ENCODE measurements around the gene ABCA7.

The ABCA7 gene

GRCh38 chr19:1069009-1069779, 29.3 kb downstream of the ABCA7 start:
- no peak overlapping the region for H2AFZ ChIP-seq (ENCODE audit: low read length, unreplicated experiment)
- no peaks in the 10 kb centered on the region for H3K4me1 ChIP-seq (ENCODE audit: control insufficient read depth, insufficient read depth, low read length, unreplicated experiment)
- no peaks in the 10 kb centered on the region for H3K36me3 ChIP-seq (ENCODE audit: insufficient read depth, low read length)
- peaks cover 27% of the 10 kb centered on the region for H3K27me3 ChIP-seq (ENCODE audit: insufficient read depth, low read length)
- H3K27ac ChIP-seq (ENCODE audit: low read depth, low read length), result no peak overlapping the region
- H3K79me2 ChIP-seq (ENCODE audit: control insufficient read depth, insufficient read depth, low read length, unreplicated experiment), result no peaks in the 10 kb centered on the region
- H3K4me3 ChIP-seq (ENCODE audit: low read depth, low read length), result no peak overlapping the region

GRCh38 chr19:1070576-1070930, 30.6 kb downstream of the ABCA7 start:
- no peak overlapping the region for H2AFZ ChIP-seq (ENCODE audit: low read length, unreplicated experiment)
- H3K36me3 ChIP-seq (ENCODE audit: insufficient read depth, low read length), result no peaks in the 10 kb centered on the region
- peaks cover 27% of the 10 kb centered on the region for H3K27me3 ChIP-seq (ENCODE audit: insufficient read depth, low read length)
- H3K79me2 ChIP-seq (ENCODE audit: control insufficient read depth, insufficient read depth, low read length, unreplicated experiment), result no peaks in the 10 kb centered on the region
- no peaks in the 10 kb centered on the region for H3K4me1 ChIP-seq (ENCODE audit: control insufficient read depth, insufficient read depth, low read length, unreplicated experiment)
- no peak overlapping the region for H3K27ac ChIP-seq (ENCODE audit: low read depth, low read length)
- H3K4me3 ChIP-seq (ENCODE audit: low read depth, low read length), result 0 out of 2 replicates have a peak overlapping the region, but pooled peaks have one; percentile 2

GRCh38 chr19:1070931-1071791, 31.3 kb downstream of the ABCA7 start:
- Histone ChIP-seq H3K4me3 (ENCODE audit: low read depth, low read length) (peak overlapping the region; percentile 43; the same call in 1 of the 2 replicates), H2AFZ (ENCODE audit: low read length, unreplicated experiment) (no peak overlapping the region), H3K36me3 (ENCODE audit: insufficient read depth, low read length) (no peaks in the 10 kb centered on the region), H3K79me2 (ENCODE audit: control insufficient read depth, insufficient read depth, low read length, unreplicated experiment) (no peaks in the 10 kb centered on the region), H3K4me1 (ENCODE audit: control insufficient read depth, insufficient read depth, low read length, unreplicated experiment) (no peaks in the 10 kb centered on the region), H3K27ac (ENCODE audit: low read depth, low read length) (no peak overlapping the region), H3K27me3 (ENCODE audit: insufficient read depth, low read length) (peaks cover 27% of the 10 kb centered on the region)

GRCh38 chr19:1072371-1073015, 32.6 kb downstream of the ABCA7 start:
- Histone ChIP-seq H3K27me3 (ENCODE audit: insufficient read depth, low read length) (peaks cover 17% of the 10 kb centered on the region), H3K27ac (ENCODE audit: low read depth, low read length) (no peak overlapping the region), H2AFZ (ENCODE audit: low read length, unreplicated experiment) (no peak overlapping the region), H3K36me3 (ENCODE audit: insufficient read depth, low read length) (no peaks in the 10 kb centered on the region), H3K4me1 (ENCODE audit: control insufficient read depth, insufficient read depth, low read length, unreplicated experiment) (no peaks in the 10 kb centered on the region), H3K4me3 (ENCODE audit: low read depth, low read length) (no peak overlapping the region), H3K79me2 (ENCODE audit: control insufficient read depth, insufficient read depth, low read length, unreplicated experiment) (no peaks in the 10 kb centered on the region)

GRCh38 chr19:1073063-1073955, 33.4 kb downstream of the ABCA7 start:
- H3K36me3 ChIP-seq (ENCODE audit: insufficient read depth, low read length), result no peaks in the 10 kb centered on the region
- H3K4me3 ChIP-seq (ENCODE audit: low read depth, low read length), result no peak overlapping the region
- no peak overlapping the region for H3K27ac ChIP-seq (ENCODE audit: low read depth, low read length)
- H3K27me3 ChIP-seq (ENCODE audit: insufficient read depth, low read length), result peaks cover 11% of the 10 kb centered on the region
- H3K4me1 ChIP-seq (ENCODE audit: control insufficient read depth, insufficient read depth, low read length, unreplicated experiment), result no peaks in the 10 kb centered on the region
- no peak overlapping the region for H2AFZ ChIP-seq (ENCODE audit: low read length, unreplicated experiment)
- no peaks in the 10 kb centered on the region for H3K79me2 ChIP-seq (ENCODE audit: control insufficient read depth, insufficient read depth, low read length, unreplicated experiment)

GRCh38 chr19:1073956-1074517, 34.1 kb downstream of the ABCA7 start:
- Histone ChIP-seq H2AFZ (ENCODE audit: low read length, unreplicated experiment) (no peak overlapping the region), H3K27me3 (ENCODE audit: insufficient read depth, low read length) (peaks cover 11% of the 10 kb centered on the region), H3K4me3 (ENCODE audit: low read depth, low read length) (no peak overlapping the region), H3K79me2 (ENCODE audit: control insufficient read depth, insufficient read depth, low read length, unreplicated experiment) (no peaks in the 10 kb centered on the region), H3K36me3 (ENCODE audit: insufficient read depth, low read length) (no peaks in the 10 kb centered on the region), H3K27ac (ENCODE audit: low read depth, low read length) (no peak overlapping the region), H3K4me1 (ENCODE audit: control insufficient read depth, insufficient read depth, low read length, unreplicated experiment) (no peaks in the 10 kb centered on the region)

GRCh38 chr19:1074544-1075283, 34.8 kb downstream of the ABCA7 start:
- Histone ChIP-seq H3K4me3 (ENCODE audit: low read depth, low read length) (no peak overlapping the region), H3K27me3 (ENCODE audit: insufficient read depth, low read length) (peaks cover 7% of the 10 kb centered on the region), H3K36me3 (ENCODE audit: insufficient read depth, low read length) (no peaks in the 10 kb centered on the region), H3K79me2 (ENCODE audit: control insufficient read depth, insufficient read depth, low read length, unreplicated experiment) (no peaks in the 10 kb centered on the region), H3K4me1 (ENCODE audit: control insufficient read depth, insufficient read depth, low read length, unreplicated experiment) (no peaks in the 10 kb centered on the region), H2AFZ (ENCODE audit: low read length, unreplicated experiment) (no peak overlapping the region), H3K27ac (ENCODE audit: low read depth, low read length) (no peak overlapping the region)

GRCh38 chr19:1076046-1076386, 36.1 kb downstream of the ABCA7 start:
- Histone ChIP-seq H3K27ac (ENCODE audit: low read depth, low read length) (no peak overlapping the region), H2AFZ (ENCODE audit: low read length, unreplicated experiment) (no peak overlapping the region), H3K36me3 (ENCODE audit: insufficient read depth, low read length) (no peaks in the 10 kb centered on the region), H3K79me2 (ENCODE audit: control insufficient read depth, insufficient read depth, low read length, unreplicated experiment) (no peaks in the 10 kb centered on the region), H3K4me3 (ENCODE audit: low read depth, low read length) (no peak overlapping the region), H3K27me3 (ENCODE audit: insufficient read depth, low read length) (peaks cover 2% of the 10 kb centered on the region; the same call in 1 of the 2 replicates), H3K4me1 (ENCODE audit: control insufficient read depth, insufficient read depth, low read length, unreplicated experiment) (no peaks in the 10 kb centered on the region)

- Histone ChIP-seq H3K4me1 (ENCODE audit: control insufficient read depth, insufficient read depth, low read length, unreplicated experiment) (no peaks in the 10 kb centered on the region), H3K27me3 (ENCODE audit: insufficient read depth, low read length) (no peaks in the 10 kb centered on the region), H3K79me2 (ENCODE audit: control insufficient read depth, insufficient read depth, low read length, unreplicated experiment) (no peaks in the 10 kb centered on the region), H3K27ac (ENCODE audit: low read depth, low read length) (no peak overlapping the region), H2AFZ (ENCODE audit: low read length, unreplicated experiment) (no peak overlapping the region), H3K4me3 (ENCODE audit: low read depth, low read length) (no peak overlapping the region), H3K36me3 (ENCODE audit: insufficient read depth, low read length) (no peaks in the 10 kb centered on the region)
These were observed 37.0 kb downstream of the ABCA7 start for GRCh38 chr19:1076951-1077350.
